ENCODE data around the gene MCC.

Gene MCC

DNA sequence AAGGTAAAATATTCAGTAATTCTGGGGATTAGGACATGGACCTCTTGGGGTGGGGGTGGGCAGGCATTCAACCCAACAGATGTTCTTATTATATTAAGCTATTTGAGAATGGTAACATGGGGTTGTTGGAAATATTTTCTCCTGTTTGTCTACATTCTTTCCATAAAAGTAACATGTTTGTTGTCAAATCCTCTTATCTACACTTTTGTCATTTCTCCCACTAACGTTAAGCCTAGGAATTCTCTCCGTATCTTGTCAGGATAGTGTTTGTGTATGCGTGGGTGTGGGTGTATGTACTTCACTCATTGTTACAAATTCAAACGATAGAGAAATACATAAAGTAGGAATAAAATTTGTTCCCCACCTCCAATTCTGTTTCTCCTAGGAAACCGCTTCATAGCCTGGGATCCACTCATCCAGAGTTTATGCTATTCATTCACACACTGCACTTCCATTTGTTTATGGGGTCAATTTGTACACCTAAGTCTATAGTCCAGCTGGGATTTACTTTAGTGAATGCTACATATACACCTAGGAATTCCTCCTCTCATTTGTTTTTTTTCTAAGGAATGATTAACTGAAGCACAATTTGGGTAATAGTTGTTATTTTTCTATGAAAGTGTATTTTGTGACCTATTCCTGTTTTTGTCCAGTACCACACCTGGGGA, 294.8 kb downstream of the MCC start:
- no peak for DNase-seq (ENCODE audit: low spot score)
- Mint-ChIP-seq H3K9me3 (no peaks in the 10 kb centered on the region), H3K4me3 (no peak overlapping the region), H3K27me3 (ENCODE audit: low read depth) (peaks cover 2% of the 10 kb centered on the region), H3K36me3 (ENCODE audit: low read depth) (no peaks in the 10 kb centered on the region), H3K4me1 (ENCODE audit: low read depth) (no peaks in the 10 kb centered on the region), H3K27ac (no peak overlapping the region)

DNA sequence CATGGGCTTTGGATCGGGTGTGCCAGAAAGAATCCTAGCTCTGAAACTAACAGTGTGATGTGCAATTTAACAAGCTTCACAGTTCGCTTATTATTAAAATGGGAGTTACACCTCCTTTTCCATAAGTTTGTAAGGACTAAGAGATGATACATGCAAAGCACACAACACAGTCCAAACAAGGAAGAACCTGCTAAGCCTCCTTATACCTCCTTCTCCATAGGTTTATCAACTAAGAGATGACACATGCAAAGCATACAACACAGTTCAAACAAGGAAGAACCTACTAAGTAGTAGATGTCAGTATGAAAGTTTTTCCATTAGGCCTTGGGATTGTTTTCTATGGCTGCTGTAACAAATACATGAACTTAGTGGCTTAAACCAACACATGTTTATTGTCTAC, 295.7 kb downstream of the MCC start:
- no peak for DNase-seq (ENCODE audit: low spot score)
- Mint-ChIP-seq H3K4me1 (ENCODE audit: low read depth) (no peaks in the 10 kb centered on the region), H3K9me3 (no peaks in the 10 kb centered on the region)

DNA sequence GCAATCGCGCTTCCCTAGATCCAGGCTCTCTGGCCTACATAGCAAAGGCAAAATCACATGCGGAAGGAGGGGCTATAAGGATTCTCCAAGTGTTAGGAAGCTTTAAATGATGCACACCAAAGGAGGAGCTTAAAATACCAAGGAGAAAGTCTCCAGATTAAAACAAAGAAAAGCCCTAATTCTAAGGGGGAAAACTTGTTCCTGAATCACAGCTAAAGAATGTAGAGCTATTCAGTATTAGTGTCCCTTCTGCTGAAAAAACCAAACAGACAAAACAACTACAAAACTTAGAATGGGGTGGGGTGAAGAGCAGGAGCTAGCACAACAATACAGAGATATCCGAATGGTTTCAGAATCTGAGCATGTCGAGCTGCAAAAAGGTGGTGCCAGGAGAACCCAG, 297.9 kb downstream of the MCC start:
- DNase-seq (ENCODE audit: low spot score): no peak
- no peak overlapping the region for H3K27ac Mint-ChIP-seq
- H3K36me3 Mint-ChIP-seq (ENCODE audit: low read depth): no peaks in the 10 kb centered on the region
- H3K9me3 Mint-ChIP-seq: no peaks in the 10 kb centered on the region
- no peaks in the 10 kb centered on the region for H3K4me1 Mint-ChIP-seq (ENCODE audit: low read depth)
- H3K27me3 Mint-ChIP-seq (ENCODE audit: low read depth): peaks cover 9% of the 10 kb centered on the region
- no peak overlapping the region for H3K4me3 Mint-ChIP-seq

More for the DNA sequence above, 295.7 kb downstream of the MCC start:
- Mint-ChIP-seq H3K27ac (no peak overlapping the region), H3K36me3 (ENCODE audit: low read depth) (no peaks in the 10 kb centered on the region), H3K4me3 (no peak overlapping the region), H3K27me3 (ENCODE audit: low read depth) (peaks cover 2% of the 10 kb centered on the region)

DNA sequence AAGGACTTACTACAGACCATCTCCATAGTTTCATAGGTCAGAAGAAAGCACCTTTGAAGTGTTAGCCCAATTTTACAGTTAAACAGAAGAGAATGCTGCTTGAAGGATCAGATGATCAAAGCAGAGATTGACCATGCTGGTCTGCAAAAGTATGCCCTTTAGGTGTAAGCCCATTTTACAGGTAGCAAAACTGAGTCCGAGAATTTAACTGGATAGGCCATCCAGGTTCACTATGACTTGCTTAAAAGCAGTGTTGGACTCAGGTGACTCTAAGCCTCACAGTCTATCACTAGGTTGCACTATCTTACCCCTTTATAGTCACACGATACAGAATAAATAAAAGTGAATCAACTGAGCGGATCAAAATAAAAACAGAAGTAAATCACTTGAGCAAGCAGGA, 299.0 kb downstream of the MCC start:
- H3K27me3 Mint-ChIP-seq (ENCODE audit: low read depth): peaks cover 17% of the 10 kb centered on the region
- H3K27ac Mint-ChIP-seq: no peak overlapping the region
- H3K9me3 Mint-ChIP-seq: no peaks in the 10 kb centered on the region

DNA sequence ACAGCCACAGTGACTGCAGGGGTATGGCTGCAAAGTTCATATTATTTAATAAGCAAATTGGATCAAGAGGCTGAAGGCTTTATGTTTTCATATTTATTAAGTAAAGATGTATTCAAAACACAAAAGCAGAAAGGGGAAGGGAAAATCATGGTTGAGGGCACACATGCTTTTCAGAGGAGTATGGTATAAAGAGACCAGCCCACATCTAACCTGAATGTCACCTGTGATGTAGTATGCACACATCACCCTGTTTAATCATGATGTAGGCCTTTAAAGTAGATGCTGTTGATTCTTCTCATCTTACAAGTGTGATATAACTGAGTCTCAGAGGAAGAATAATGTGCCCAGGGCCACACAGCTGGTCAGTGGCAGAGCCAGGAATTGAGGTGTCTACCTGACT, 299.8 kb downstream of the MCC start:
- Mint-ChIP-seq H3K36me3 (ENCODE audit: low read depth) (no peaks in the 10 kb centered on the region), H3K4me1 (ENCODE audit: low read depth) (no peaks in the 10 kb centered on the region), H3K27ac (no peak overlapping the region), H3K4me3 (no peak overlapping the region), H3K9me3 (no peaks in the 10 kb centered on the region), H3K27me3 (ENCODE audit: low read depth) (peaks cover 17% of the 10 kb centered on the region)
- no peak for DNase-seq (ENCODE audit: low spot score)

More for the DNA sequence above, 299.0 kb downstream of the MCC start:
- H3K36me3 Mint-ChIP-seq (ENCODE audit: low read depth): no peaks in the 10 kb centered on the region
- no peak overlapping the region for H3K4me3 Mint-ChIP-seq
- no peaks in the 10 kb centered on the region for H3K4me1 Mint-ChIP-seq (ENCODE audit: low read depth)
- no peak for DNase-seq (ENCODE audit: low spot score)

DNA sequence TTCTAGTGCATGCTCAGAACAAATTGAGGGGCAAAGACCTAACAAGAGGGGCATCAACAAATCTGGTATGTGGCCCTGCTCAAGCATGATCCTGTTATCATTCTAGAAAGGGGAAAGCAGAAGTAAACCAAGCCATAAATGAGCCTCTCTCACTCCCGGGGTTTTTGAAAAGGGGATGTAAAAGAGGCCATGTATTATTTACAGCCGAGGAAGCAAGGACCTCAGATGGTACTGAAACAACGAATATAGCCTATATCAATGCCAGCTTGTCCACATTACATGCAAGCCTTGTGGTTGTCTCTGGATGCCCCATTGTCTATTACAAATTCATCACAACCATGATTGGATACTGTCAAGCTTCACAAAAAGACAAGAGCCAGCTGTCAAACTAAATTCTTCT, 300.3 kb downstream of the MCC start:
- no peak for DNase-seq (ENCODE audit: low spot score)
- Mint-ChIP-seq H3K4me1 (ENCODE audit: low read depth) (no peaks in the 10 kb centered on the region), H3K27me3 (ENCODE audit: low read depth) (peaks cover 20% of the 10 kb centered on the region), H3K27ac (no peak overlapping the region), H3K9me3 (no peaks in the 10 kb centered on the region), H3K36me3 (ENCODE audit: low read depth) (no peaks in the 10 kb centered on the region), H3K4me3 (no peak overlapping the region)

DNA sequence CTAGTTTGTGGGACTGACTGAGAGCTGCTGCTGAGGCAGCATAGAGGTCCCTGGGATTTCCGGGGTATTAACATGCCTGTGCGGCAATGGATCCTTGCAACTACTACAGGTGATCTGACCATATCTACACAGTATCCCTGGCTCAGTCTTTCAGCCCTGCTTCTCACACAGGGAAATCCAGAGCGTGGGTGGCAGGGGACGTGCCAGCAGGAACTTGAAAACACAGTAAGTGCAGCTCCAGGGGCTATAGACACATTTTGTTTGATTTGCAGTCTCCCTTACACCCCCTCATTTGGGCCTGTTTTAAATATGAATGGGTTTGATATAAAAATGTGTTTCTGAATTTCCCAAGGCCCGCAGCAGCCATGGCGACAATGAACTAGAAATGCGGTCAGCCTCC, 302.2 kb downstream of the MCC start:
- Mint-ChIP-seq H3K27me3 (ENCODE audit: low read depth) (peaks cover 20% of the 10 kb centered on the region), H3K4me3 (no peak overlapping the region), H3K9me3 (no peaks in the 10 kb centered on the region), H3K27ac (no peak overlapping the region), H3K4me1 (ENCODE audit: low read depth) (peaks cover 2% of the 10 kb centered on the region), H3K36me3 (ENCODE audit: low read depth) (no peaks in the 10 kb centered on the region)
- no peak for DNase-seq (ENCODE audit: low spot score)

DNA sequence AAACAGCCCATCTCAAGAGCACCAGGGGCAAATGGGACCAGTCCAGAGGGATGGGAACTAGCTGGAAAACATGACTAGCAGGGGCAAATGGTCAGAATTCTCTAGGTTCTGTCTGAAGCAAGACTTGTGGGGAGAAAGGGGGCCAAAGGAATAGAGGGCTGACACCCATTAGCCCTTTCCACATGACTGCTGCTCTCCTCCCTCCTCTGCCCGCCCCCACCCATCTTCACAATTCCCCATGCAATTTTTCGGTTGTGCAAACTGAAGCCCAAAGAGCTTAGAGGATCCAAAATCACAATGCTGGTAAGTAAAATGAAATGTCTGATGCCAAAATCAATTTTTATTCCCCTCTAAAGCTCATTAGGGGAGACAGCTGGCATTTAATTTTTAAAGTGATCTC, 304.6 kb downstream of the MCC start:
- Mint-ChIP-seq H3K4me1 (ENCODE audit: low read depth) (peaks cover 2% of the 10 kb centered on the region), H3K27me3 (ENCODE audit: low read depth) (peaks cover 20% of the 10 kb centered on the region), H3K36me3 (ENCODE audit: low read depth) (no peaks in the 10 kb centered on the region), H3K9me3 (no peaks in the 10 kb centered on the region), H3K4me3 (no peak overlapping the region), H3K27ac (no peak overlapping the region)
- no peak for DNase-seq (ENCODE audit: low spot score)

DNA sequence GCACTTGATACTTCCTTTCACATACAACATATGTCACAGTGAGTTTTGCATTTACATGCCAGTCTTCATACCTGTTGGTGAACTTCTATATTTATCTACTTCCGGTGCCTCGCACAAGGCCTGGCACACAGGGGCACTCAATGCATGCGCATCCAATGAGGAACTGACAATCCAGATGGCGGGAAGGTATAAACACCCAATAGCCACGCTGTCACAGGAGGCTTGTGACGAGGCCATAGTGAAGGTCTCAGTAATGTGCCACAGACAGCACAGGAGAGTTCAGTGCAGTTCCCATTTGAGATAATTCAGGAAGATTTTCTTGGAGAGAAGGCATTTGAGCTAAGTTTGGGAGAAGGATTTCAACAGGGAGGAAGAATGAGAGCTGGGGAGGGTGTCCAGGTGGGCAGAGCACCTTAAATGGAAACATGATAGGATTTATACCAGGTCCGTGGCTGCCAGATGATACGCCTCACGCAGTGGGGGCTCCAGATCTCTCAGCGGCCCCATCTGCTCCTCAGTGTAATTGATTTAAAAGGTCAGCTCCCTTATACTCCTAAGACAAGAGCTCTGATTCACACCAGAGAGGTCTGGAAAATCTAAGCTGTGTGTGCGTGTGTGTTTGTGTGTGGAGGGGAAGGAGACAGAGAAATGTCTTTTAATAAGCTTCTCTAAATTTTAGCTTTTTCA, 305.5 kb downstream of the MCC start:
- DNase-seq (ENCODE audit: low spot score): no peak
- peaks cover 2% of the 10 kb centered on the region for H3K4me1 Mint-ChIP-seq (ENCODE audit: low read depth)
- H3K27ac Mint-ChIP-seq: no peak overlapping the region
- no peak overlapping the region for H3K4me3 Mint-ChIP-seq
- no peaks in the 10 kb centered on the region for H3K9me3 Mint-ChIP-seq
- peaks cover 18% of the 10 kb centered on the region for H3K27me3 Mint-ChIP-seq (ENCODE audit: low read depth)
- H3K36me3 Mint-ChIP-seq (ENCODE audit: low read depth): no peaks in the 10 kb centered on the region

DNA sequence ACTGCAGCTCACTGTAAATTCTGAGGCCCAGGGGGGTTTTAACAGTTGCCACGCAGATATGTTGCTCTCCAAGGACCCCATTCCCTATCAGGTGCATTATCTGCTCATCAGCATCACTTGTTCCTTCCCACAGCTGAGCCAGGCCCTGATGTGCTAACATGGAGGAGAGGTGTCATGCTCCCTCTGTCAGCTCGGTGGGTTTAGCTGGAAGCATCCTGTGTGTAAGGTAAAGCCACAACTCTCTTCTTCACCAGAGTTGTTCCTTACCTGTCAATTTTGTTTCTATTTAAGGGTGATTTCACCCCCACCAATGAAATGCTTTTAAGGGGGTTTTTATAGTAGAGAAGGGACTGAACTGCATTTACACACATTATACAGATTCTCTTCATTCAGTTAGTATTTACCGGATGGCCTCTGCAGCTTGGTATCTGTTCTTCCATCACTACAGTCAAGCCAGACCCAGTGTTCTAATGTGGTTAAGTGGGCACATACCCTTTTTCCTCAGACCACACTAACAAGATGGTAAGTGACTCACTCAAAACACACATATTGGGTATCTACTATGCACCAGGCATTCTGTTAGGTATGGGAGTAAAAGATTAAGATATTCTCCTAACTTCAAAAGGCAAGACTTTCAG, 306.3 kb downstream of the MCC start:
- Mint-ChIP-seq H3K36me3 (ENCODE audit: low read depth) (no peaks in the 10 kb centered on the region), H3K4me3 (no peak overlapping the region), H3K27me3 (ENCODE audit: low read depth) (peaks cover 17% of the 10 kb centered on the region), H3K4me1 (ENCODE audit: low read depth) (peaks cover 2% of the 10 kb centered on the region), H3K9me3 (no peaks in the 10 kb centered on the region), H3K27ac (no peak overlapping the region)
- no peak for DNase-seq (ENCODE audit: low spot score)

DNA sequence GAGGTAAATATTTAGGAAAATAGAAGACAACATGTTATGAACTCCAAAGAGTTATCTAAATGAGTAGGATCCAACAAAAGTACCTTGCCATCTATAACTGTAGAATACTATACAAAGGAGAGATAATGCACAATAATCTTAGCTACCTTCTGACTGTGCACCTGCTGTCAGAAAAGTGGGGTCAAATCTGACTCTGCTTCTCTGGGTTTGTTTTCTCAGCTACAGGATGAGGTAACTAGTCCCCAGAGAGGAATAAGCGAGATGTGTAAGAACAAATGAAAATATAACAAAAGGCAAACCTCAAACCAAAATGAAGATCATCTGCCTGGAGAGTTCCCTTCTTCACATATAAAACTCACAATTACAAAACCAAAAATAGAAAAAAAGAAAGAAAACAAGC, 306.8 kb downstream of the MCC start:
- H3K9me3 Mint-ChIP-seq: no peaks in the 10 kb centered on the region
- DNase-seq (ENCODE audit: low spot score): no peak
- H3K4me3 Mint-ChIP-seq: no peak overlapping the region
- H3K4me1 Mint-ChIP-seq (ENCODE audit: low read depth): peaks cover 2% of the 10 kb centered on the region
- H3K27me3 Mint-ChIP-seq (ENCODE audit: low read depth): peaks cover 16% of the 10 kb centered on the region
- no peak overlapping the region for H3K27ac Mint-ChIP-seq
- H3K36me3 Mint-ChIP-seq (ENCODE audit: low read depth): no peaks in the 10 kb centered on the region

DNA sequence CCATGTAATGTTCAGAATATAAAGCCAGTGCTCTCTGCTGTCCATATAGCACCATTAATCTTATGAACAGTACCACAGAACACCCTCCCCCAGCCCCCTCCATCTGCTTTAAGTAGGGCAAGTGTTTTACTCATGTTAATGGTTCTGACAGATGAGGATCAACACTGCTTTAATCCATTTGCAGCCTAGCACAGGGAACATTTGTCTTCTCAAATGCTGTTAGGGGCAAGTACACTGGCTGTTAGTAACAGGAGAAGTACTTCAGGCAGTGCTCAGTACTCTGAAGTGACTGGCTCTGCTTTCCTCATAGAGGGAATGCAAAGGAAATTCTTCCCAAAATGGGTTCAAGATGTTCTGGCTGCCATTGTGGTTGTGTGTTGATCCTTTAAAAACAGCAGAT, 309.1 kb downstream of the MCC start:
- Mint-ChIP-seq H3K36me3 (ENCODE audit: low read depth) (no peaks in the 10 kb centered on the region), H3K27me3 (ENCODE audit: low read depth) (peaks cover 11% of the 10 kb centered on the region), H3K4me1 (ENCODE audit: low read depth) (peaks cover 2% of the 10 kb centered on the region), H3K9me3 (no peaks in the 10 kb centered on the region), H3K4me3 (no peak overlapping the region), H3K27ac (no peak overlapping the region)
- DNase-seq (ENCODE audit: low spot score): no peak

DNA sequence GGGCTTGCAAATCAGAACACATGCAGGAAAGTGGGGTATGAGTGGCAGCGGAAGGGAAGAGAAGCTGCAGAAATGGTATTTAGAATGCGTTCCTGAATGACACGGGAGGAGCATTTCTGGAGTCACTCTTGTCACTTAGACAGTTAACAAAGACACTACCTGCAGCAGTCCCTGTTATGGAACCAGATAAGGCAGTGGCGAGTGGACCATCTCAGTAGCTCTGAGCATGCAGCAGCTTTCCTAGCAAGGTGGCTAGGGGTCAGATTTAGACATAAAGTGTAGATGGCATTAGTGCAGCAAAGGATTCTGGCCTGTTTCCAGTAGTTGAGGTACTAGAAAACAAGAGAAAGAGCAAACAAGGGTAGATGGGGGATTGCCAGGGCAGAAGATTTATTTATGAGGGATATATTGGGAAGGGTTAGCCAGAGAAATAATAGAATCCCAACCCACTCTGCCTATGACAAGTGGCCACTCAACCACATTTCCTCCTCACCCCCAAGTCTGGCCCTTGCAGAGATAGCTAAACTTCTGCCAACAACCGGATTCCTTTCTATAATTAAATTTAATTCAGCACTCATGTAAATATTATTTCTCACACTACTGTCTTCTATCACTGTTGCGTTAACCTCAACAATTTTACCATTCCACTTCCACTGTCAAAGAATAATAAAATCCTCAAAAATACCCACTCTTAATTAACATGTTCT, 310.0 kb downstream of the MCC start:
- no peak overlapping the region for H3K27ac Mint-ChIP-seq
- no peak overlapping the region for H3K4me3 Mint-ChIP-seq
- H3K27me3 Mint-ChIP-seq (ENCODE audit: low read depth): peaks cover 17% of the 10 kb centered on the region
- H3K36me3 Mint-ChIP-seq (ENCODE audit: low read depth): no peaks in the 10 kb centered on the region
- no peaks in the 10 kb centered on the region for H3K9me3 Mint-ChIP-seq
- no peak for DNase-seq (ENCODE audit: low spot score)
- peaks cover 2% of the 10 kb centered on the region for H3K4me1 Mint-ChIP-seq (ENCODE audit: low read depth)

DNA sequence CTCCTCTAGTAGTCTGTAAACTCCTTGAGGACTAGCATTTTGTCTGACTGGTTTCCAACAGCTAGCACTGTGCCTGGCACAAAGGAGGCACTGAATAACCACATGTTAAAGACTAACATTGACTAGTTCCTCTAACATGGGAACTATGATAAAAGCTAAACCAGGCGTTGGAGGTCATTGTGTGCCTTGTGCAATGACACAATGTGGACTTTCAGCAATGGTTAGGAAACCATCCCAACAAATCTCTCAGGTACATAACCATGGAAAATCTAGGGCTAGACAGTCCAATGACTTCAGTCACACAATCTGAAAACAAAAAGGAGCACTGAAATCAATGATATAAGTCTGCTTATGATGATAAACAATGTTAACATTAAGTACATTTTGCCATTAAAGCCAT, 311.0 kb downstream of the MCC start:
- no peak overlapping the region for H3K27ac Mint-ChIP-seq
- H3K4me3 Mint-ChIP-seq: no peak overlapping the region
- no peaks in the 10 kb centered on the region for H3K9me3 Mint-ChIP-seq
- H3K27me3 Mint-ChIP-seq (ENCODE audit: low read depth): peaks cover 21% of the 10 kb centered on the region
- H3K36me3 Mint-ChIP-seq (ENCODE audit: low read depth): no peaks in the 10 kb centered on the region
- H3K4me1 Mint-ChIP-seq (ENCODE audit: low read depth): peaks cover 2% of the 10 kb centered on the region
- DNase-seq (ENCODE audit: low spot score): no peak
